Gastroesophageal sphincter (tissue), 4 donors: ENCODE results near the gene MGAT4A. TPM values are rescaled to one million over a fixed set of nuclear protein-coding genes. Genes with fewer than 3 reads are reported as not detected.

Source experiments
- ATAC-seq: fragments of 150-250 bp; one replicate; pipeline ENCODE4 v1.9.1; 2016; ENCODE audit warnings: mild to moderate bottlenecking, moderate library complexity
- H3K27ac ChIP-seq, 4 donors: fragments of 200-600 bp; sonication (generic) in 3 of 4; 1 replicate in 3 of 4; 2 replicates in 1 of 4; pipeline ENCODE4 v1.5.1; 2016 to 2019
- H3K27me3 ChIP-seq: fragments of 200-600 bp; sonication (generic); one replicate; pipeline ENCODE4 v1.5.1; 2019
- H3K36me3 ChIP-seq, 2 donors: fragments of 200-600 bp; sonication (generic); one replicate each; pipeline ENCODE4 v1.5.1; 2019; ENCODE audit warnings: control low read depth in 1 of 2
- H3K4me1 ChIP-seq, 3 donors: fragments of 200-600 bp; sonication (generic); 1 replicate in 2 of 3; 2 replicates in 1 of 3; pipeline ENCODE4 v1.5.1; 2016 to 2019; ENCODE audit warnings: control low read depth in 2 of 3
- H3K4me3 ChIP-seq, 2 donors: fragments of 200-600 bp; sonication (generic); one replicate each; pipeline ENCODE4 v1.5.1; 2019; ENCODE audit warnings: mild to moderate bottlenecking in 1 of 2, moderate library complexity in 1 of 2
- H3K9me3 ChIP-seq, 3 donors: fragments of 200-600 bp; sonication (generic); one replicate each; pipeline ENCODE4 v1.5.1; 2017 to 2019; ENCODE audit warnings: control low read depth in 2 of 3
- EP300 ChIP-seq: sonication (generic); formaldehyde crosslinking; IDR thresholded peaks from one replicate; pipeline ENCODE4 v1.6.1; 2017; ENCODE audit warnings: antibody characterized with exemption, mild to moderate bottlenecking
- POLR2A ChIP-seq, 2 donors: fragments of 450-650 bp; IDR thresholded peaks; one replicate each; pipeline ENCODE4 v1.6.1; 2017; ENCODE audit warnings: antibody characterized with exemption in 2 of 2, mild to moderate bottlenecking in 2 of 2, moderate library complexity in 1 of 2
- POLR2AphosphoS5 ChIP-seq: sonication (generic); formaldehyde crosslinking; IDR thresholded peaks from one replicate; pipeline ENCODE4 v1.6.1; 2017; ENCODE audit warnings: antibody characterized with exemption
- whole genome bisulfite sequencing, 2 donors: methylation state at CpG; one replicate each; pipeline ENCODE4 v1.1.5; 2018; ENCODE audit warnings: low coverage in 1 of 2; 5-methylcytosine and 5-hydroxymethylcytosine counted together
- total RNA-seq, 4 donors: library from RNA; depleted of rRNA; stranded (reverse); fragments of >200 nt; gene quantifications; one replicate each; pipeline ENCODE4 v1.1.0, GENCODE V29; 2016
- TF ChIP-seq, protein P1 (sequence below), 4 experiments: fragments of 200-600 bp in 2 of 4; fragments of 450-650 bp in 2 of 4; sonication (generic) in 1 of 4; IDR thresholded peaks; one replicate each; pipeline ENCODE4 v1.5.1; 2017 to 2019; ENCODE audit warnings: antibody characterized with exemption in 4 of 4, mild to moderate bottlenecking in 2 of 4, moderate library complexity in 2 of 4

MGAT4A gene
- total RNA-seq, 4 donors from 2014 or later = 12.7 to 33.0 (median 21.2) TPM

- H3K36me3 ChIP-seq = no peaks in the 10 kb centered on the region
- TF ChIP-seq POLR2AphosphoS5 (no peak), EP300 (no peak), POLR2A (IDR thresholded peaks at IDR 0.05) (no peak)
- TF ChIP-seq, protein P1, sequence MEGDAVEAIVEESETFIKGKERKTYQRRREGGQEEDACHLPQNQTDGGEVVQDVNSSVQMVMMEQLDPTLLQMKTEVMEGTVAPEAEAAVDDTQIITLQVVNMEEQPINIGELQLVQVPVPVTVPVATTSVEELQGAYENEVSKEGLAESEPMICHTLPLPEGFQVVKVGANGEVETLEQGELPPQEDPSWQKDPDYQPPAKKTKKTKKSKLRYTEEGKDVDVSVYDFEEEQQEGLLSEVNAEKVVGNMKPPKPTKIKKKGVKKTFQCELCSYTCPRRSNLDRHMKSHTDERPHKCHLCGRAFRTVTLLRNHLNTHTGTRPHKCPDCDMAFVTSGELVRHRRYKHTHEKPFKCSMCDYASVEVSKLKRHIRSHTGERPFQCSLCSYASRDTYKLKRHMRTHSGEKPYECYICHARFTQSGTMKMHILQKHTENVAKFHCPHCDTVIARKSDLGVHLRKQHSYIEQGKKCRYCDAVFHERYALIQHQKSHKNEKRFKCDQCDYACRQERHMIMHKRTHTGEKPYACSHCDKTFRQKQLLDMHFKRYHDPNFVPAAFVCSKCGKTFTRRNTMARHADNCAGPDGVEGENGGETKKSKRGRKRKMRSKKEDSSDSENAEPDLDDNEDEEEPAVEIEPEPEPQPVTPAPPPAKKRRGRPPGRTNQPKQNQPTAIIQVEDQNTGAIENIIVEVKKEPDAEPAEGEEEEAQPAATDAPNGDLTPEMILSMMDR (IDR thresholded peaks at IDR 0.05) = no peak
- peaks cover 6% of the 10 kb centered on the region for H3K27me3 ChIP-seq
- WGBS, 2 donors = 75 to 94% methylated on average over 1 to 6 of the region's 6 CpGs
- no peaks in the 10 kb centered on the region for H3K4me1 ChIP-seq
- ATAC-seq = no peak
- no peak overlapping the region for H3K4me3 ChIP-seq
- H3K27ac ChIP-seq = no peak overlapping the region
- H3K9me3 ChIP-seq = peaks cover 0 to 23% (median 0%) of the 10 kb centered on the region in 3 donors
Observed at GRCh38 chr2:98777076-98777475, 46.1 kb upstream of the MGAT4A start.

GRCh38 chr2:98776136-98776535 lies 45.2 kb upstream of the MGAT4A start:
- WGBS, 2 donors = no CpG with 5 or more reads among the region's 1 CpG
- peaks cover 6% of the 10 kb centered on the region for H3K27me3 ChIP-seq
- no peak for ATAC-seq
- peaks cover 0 to 14% (median 0%) of the 10 kb centered on the region in 3 donors for H3K9me3 ChIP-seq
- no peak overlapping the region for H3K4me3 ChIP-seq
- H3K36me3 ChIP-seq = no peaks in the 10 kb centered on the region
- peak overlapping the region in 1 of 4 donors; percentile 23 for H3K27ac ChIP-seq
- H3K4me1 ChIP-seq = no peaks in the 10 kb centered on the region
- TF ChIP-seq POLR2A (IDR thresholded peaks at IDR 0.05) = no peak
- TF ChIP-seq, protein P1 (IDR thresholded peaks at IDR 0.05) = no peak
- TF ChIP-seq EP300 = no peak
- TF ChIP-seq POLR2AphosphoS5 = no peak

DNA sequence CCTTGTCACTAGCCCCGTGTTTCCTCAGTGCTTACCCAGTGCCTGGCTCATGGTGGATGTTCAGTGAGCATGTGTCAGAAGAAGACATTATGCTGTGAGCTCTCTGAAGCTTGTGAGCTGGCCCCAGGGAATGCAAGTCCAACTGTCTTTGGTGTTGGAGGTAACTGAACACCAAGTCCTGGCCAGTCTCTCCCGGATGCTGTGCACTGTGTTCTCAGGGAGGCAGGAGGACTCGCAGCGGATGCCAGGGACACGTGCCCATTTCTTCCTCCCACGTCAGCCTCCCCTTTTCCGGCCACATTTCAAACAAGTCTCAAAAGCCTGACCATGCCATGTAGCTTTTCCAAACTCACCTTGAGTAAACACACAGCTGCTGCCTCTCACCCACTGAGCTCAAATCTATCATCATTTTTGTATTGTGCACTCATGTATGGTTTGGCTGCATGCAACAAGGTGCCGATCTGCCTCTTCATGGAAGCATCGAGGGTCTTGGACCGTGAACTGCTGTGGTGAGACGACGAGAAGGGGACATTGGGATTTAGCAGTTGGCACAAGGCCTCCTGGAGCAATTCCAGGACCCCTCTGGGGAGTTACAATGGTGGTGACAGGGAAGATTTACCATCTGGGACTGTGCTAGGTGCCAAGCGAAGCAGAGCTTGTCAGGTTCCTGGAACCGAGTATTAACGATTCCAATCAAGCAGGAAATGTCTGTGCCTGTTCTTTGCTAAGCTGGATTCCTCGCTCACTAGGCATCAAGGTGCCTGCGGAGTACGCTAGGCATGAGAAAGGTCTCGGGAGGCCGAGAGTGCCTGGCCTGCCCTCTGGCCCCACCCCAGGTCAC lies 44.4 kb upstream of the MGAT4A start:
- peaks cover 6% of the 10 kb centered on the region for H3K27me3 ChIP-seq
- H3K36me3 ChIP-seq = no peaks in the 10 kb centered on the region
- TF ChIP-seq, protein P1 (IDR thresholded peaks at IDR 0.05) = no peak
- TF ChIP-seq POLR2A (IDR thresholded peaks at IDR 0.05) (no peak), POLR2AphosphoS5 (peak; percentile 38)
- H3K4me1 ChIP-seq = no peaks in the 10 kb centered on the region
- WGBS, 2 donors = 59 to 68% methylated on average over 5 to 10 of the region's 20 CpGs
- H3K27ac ChIP-seq = peak overlapping the region in 1 of 4 donors; percentile 48
- peak; percentile 22 for ATAC-seq
- peaks cover 0 to 6% (median 0%) of the 10 kb centered on the region in 3 donors for H3K9me3 ChIP-seq
- no peak overlapping the region for H3K4me3 ChIP-seq

GRCh38 chr2:98773907-98774306 lies 43.0 kb upstream of the MGAT4A start:
- TF ChIP-seq, protein P1 (IDR thresholded peaks at IDR 0.05) = no peak
- TF ChIP-seq POLR2A (IDR thresholded peaks at IDR 0.05) (no peak), POLR2AphosphoS5 (no peak), EP300 (no peak)
- H3K27me3 ChIP-seq = peaks cover 6% of the 10 kb centered on the region
- ATAC-seq = no peak
- H3K27ac ChIP-seq = no peak overlapping the region
- no peak overlapping the region for H3K4me3 ChIP-seq
- 89% methylated on average over 3 of the region's 4 CpGs; no CpG with 5 or more reads in 1 of the 2 donors for WGBS, 2 donors
- H3K4me1 ChIP-seq = no peaks in the 10 kb centered on the region
- no peaks in the 10 kb centered on the region for H3K36me3 ChIP-seq
- peaks cover 0 to 6% (median 0%) of the 10 kb centered on the region in 3 donors for H3K9me3 ChIP-seq

DNA sequence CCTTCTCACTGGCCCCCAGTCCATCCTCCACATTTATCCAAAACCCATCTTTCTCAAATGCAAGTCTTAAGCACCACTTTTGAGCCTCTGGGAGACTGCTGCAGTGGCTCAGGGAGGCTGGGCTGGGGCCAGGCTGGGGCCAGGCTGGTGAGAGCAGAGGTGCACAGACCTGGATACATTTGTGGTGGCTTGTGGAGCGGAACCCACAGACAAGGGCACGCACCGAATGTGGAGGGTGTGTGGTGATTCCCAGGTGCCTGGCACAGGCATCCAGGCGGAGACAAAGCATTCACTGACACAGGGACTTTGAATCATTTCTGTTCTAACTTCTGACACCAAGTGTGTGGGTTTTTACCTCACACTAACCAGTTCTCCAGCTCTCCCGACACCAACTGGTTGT lies 42.2 kb upstream of the MGAT4A start:
- ATAC-seq = no peak
- H3K36me3 ChIP-seq = no peaks in the 10 kb centered on the region
- 83% methylated on average over 1 of the region's 5 CpGs; no CpG with 5 or more reads in 1 of the 2 donors for WGBS, 2 donors
- H3K4me1 ChIP-seq = no peaks in the 10 kb centered on the region
- peaks cover 0 to 6% (median 0%) of the 10 kb centered on the region in 3 donors for H3K9me3 ChIP-seq
- no peak for TF ChIP-seq EP300
- TF ChIP-seq POLR2A (IDR thresholded peaks at IDR 0.05) = no peak
- TF ChIP-seq, protein P1 (IDR thresholded peaks at IDR 0.05) = no peak
- TF ChIP-seq POLR2AphosphoS5 = no peak
- H3K27me3 ChIP-seq = peaks cover 6% of the 10 kb centered on the region
- H3K27ac ChIP-seq = no peak overlapping the region
- no peak overlapping the region for H3K4me3 ChIP-seq
